GM18498 (cell line): ENCODE data around the gene SNRNP200.
"Not testable (repeated sequence)": the region's sequence is repeated elsewhere in the genome, so short reads cannot be mapped to it uniquely, and the experiment has no call there.

Experiments
- ATAC-seq: cut with Tn5 transposase; IDR thresholded peaks from one replicate; pipeline ENCODE4 v1.9.1; 2021; ENCODE audit warnings: mild to moderate bottlenecking, moderate library complexity; ENCODE audit not compliant: unreplicated experiment

SNRNP200 gene

DNA sequence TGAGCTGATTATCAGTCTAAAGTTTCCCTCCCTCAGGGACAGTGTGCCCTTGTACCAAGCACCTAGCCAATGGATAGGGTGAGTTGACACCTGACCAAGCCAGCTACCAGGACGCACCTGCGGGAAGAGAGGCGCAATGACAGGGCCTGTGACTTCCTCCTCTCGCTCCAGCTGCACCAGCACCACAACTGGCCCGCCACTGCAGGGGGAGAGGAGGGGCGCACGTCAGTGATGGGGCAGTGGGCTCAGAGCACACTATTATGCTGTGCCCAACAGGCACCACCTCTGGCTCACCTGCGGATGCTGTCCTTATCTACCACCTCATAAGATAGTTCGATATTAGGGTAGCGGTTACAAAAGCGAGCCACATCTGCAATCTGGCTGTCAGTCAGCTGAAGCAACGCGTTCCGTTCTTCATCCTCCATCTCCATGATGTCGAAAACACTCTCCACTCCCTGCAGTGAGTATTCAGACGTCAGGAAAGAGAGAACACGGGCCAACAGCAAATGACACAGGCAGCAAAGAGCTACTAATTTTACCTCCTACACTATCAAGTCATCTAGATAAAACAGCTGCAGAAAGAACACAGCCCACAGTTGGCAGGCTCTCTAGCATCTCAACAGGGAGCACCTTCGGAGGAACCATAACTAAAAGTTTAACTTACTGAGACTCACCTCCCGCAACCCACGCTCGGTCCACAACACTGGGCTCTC is 28.4 kb downstream of the SNRNP200 start:
- ATAC-seq = no peak

DNA sequence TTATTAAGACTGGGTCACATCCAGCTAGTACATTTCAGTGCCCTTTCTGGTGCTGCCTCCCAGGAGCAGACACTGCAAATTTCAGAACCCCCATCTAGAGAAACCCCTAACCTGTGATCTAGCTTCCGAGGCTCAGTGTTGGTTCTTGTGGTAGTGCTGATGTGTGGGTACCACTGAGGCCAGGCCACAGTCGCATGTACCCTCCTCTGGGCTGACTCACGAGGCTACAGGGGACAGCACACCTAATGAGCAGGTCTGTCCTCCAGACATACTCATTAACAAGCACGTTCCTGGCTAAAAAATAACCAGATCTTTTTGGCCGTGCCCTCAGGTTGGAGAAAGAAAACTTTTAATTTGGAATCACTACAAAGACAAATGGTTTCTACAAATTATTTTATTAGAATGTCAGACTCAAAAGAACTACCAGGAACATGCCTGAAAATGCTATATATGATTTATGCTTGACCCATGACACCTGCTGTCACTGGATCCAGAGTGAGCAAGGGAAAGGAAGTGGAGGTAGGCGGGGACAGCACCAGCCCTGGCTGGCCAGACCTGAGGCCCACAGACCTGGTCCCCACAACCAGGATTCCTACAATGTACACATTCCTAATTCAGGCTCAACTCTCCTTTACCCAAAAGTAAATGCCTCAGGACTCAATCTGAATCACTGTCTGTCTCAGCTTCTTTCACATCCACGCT is 30.8 kb downstream of the SNRNP200 start:
- ATAC-seq = no peak

DNA sequence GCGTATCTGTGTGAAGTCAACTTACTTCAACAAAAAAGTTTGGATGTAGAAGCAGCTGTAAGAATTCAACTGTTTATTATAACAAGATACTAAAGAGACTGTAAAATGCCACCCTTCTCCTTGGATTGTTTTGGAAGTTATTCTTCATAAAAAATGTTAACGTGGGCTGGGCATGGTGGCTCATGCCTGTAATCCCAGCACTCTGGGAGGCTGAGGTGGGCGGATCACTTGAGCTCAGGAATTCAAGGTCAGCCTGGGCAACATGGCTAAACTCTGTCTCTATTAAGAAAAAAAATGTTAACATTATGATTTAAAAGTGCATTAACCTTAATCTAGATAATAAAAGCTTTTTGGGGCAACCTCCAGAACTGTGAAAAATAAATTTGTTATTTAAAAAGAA is 31.6 kb downstream of the SNRNP200 start:
- ATAC-seq = no peak

DNA sequence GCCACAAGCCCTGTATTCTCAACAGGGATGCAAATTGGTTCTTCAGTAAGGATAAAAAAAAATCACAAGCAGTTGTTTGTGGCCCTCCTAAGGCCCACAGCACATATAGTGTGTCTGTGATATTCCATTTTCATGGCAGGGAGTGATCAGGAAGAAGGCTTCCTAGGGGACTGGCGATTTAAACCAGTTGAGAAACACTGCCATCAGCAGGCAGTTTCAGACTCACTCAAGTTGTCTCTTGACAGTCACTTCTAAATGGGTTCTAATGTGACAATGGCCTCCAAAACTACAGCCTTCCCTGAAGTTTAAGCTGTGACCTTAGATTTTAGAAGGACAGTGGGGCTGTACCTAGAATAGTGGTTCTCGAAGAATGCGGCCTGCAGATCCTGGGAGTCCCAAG is 33.4 kb downstream of the SNRNP200 start:
- no peak for ATAC-seq

DNA sequence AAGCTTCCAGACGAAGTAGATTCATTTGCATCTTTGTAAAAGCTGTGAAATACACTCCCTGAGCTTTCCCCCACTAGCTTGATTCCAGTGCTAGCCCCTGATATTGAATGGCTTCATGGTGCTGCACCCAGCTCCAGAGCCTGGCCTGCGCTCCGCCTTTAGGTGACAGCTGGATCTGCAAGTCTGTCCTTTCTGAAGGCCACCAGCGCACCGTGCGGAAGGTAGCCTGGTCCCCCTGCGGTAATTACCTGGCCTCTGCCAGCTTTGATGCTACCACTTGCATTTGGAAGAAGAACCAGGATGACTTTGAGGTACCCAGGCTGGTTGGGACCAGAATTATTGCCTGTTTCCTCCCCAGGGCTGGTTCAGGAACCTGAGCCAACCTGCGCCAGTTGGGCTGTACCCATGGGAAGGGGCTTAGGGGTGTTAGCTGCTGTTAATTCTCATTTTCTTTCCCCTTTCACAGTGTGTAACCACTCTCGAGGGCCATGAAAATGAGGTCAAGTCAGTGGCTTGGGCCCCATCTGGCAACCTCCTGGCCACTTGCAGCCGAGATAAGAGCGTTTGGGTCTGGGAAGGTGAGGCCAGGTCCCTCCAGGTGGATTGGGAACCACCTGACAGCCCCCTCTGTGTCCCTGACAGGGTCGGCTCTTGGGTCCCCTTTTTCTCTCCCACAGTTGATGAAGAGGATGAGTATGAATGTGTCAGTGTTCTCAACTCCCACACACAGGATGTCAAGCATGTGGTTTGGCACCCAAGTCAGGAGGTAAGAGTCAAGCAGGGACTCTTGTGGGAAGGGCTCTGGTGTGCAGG is 38.0 kb downstream of the SNRNP200 start:
- ATAC-seq = no peak

DNA sequence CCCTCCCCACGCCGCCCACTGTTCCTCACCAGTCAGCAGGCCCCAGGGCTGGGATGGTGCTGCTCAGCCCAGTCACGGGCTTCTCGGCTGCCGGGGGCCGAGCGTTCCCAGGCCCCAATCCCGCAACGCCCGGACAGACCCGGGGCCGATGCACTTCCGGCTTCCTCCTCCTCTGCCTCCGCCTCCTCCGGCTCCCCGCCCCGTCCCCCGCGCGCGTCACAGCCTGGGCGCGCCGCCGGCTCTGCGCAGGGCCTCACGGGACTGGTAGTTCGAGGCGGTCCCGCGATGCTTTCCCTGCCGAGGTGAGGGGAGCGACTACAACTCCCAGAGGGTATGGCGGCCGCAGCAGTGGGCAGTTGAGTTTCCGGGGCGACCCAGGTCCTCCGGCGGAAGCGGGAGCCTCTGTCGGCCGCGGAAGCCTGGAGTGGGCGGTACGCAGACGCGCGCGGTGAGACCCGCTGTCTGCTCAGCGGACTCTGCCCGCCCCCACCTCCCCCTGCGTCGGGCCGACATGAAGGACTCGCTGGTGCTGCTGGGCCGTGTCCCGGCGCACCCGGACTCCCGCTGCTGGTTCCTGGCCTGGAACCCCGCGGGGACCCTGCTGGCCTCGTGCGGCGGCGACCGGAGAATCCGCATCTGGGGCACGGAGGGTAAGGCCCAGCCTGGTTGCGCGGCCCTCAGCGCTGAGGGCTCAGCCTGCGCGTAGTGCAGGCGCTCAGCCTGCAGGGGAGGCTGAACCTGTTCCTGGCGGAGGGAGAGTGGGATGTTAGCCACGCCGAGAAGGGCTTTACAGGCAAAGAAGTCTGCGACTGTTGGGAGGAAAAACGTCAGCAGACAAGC is 39.3 kb downstream of the SNRNP200 start, which contains the start of the genes CIAO1 and TMEM127:
TSS of gene CIAO1 (plus strand) at position 386 of the 840 bp plus-strand sequence. CDS start at position 512, 126 bp downstream.
TSS of gene TMEM127 (minus strand) at position 158 of the 840 bp plus-strand sequence. CDS start 616 bp downstream, outside the sequence.
- ATAC-seq = peak; percentile 94

DNA sequence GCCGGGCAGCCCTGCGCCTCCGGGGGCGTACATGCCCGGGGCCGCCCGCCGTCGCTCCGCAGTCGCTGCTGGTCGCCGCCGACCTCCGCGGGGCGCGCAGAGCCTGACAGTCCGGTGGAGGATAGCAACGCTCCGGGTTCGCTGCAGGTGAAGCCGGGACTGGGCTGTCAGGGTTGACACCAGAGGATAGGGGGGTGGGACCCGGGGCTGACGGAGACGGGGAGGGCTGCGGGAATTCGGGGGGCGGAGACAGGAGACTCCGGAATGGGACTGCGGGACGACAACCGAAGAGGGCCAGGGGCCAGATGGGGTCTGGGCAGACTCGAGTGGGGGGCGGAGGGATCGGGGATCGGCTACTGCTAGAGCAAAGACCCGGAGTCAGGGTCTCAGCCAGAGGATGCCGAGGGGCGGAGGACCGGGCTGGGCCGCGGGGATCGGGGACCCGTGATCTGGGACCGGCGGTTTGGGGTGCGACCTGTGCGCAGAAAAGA is 40.0 kb downstream of the SNRNP200 start:
- peak; percentile 11 for ATAC-seq

DNA sequence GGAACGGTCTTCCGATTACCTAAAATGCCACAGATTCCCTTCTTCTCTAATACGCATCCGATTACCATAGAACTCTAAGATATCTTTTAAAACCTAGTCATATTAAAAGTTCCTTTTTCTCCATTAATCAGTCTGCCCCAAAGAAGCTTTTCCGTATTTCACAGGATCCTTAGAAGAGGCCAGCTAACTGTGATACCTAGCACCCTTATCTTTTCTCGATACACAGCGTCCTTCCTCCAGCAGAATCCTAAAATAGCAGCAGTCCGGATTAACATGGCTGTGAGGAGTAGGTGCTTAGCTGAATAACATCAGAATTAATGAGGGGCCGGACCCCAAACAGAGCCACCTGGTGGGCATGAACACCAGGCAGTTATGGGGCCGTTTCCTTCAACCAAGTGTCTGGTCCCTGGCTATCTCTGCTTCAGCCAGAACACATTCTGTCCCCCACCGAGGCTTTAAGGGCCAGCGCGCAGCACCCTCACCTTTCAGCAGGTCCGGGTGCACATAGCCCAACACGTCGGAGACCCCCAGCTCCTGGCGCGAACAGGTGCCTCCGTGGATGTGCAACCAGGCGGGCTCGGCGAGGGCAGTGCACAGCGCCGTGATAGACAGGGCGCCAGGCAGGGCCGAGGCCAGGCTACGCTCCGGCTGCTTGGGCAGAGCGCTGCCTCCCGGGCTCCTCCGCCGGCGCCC is 40.5 kb downstream of the SNRNP200 start:
- ATAC-seq = peak; percentile 8

DNA sequence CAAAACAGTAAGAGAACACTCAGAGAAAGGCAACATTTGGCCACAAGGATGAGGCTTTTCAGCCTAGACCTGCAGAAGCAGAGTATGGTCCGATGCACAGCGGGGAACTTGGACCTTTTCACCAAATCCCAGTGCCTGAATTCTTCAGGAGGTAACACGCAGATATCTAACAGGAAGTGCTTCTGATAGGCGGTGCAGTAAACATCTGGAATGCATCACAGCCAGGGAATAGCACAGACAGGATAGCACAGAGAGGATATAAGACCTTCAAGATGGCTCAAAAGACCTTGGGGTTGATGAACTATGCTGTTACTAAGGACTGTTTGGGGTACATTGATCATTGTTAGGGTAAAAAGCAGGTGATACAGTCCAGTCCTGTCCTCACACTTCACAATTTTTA is 41.3 kb downstream of the SNRNP200 start:
- ATAC-seq = no peak

DNA sequence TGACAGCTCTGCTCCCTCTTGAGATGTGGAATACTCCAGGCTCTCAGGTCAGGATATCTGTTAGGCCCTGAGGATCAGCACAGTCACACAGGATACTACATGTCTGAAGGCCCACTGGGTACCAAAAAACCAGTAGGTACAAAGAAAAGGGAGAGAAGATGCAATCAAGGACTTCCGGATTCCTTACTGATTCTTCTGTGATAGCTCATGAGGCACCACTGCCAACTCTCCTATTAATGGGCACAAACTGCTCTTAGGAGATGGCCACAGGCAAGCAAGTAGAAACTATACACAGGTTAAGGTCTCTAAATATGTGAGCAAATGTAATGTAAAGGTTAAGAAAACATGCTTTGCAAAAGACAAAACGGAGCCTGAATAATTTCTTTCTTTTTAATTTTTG is 43.0 kb downstream of the SNRNP200 start:
- no peak for ATAC-seq

DNA sequence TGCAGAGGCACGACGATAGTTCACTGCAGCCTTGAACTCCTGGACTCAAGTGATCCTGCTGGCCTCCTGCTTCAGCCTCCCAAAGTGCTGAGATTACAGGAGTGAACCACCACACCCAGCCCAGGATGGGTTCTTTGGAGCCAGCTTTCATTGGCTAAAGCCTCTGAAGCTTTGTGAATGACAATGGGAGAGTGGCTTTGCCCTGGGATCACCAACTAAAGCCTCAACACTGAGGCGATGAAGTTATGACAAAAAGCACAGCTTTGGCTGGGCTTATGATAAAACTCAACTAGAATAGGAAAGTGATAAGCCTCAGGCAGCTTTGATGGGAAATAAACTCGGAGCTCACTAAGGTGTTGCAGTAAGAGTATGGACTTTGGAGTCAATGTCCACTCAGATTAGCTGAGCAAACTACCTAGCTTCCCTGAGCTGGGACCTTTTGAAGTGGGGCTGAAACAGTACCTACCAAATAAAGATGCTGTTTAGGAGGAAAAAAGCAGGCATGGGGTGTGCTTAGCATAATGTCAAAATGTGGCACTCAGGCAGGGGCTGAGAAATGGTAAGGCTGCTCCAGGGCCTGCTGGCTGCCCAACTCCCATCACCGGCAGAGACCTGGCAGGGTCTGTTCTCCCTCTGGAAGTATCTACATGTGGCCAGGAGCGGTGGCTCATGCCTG is 43.9 kb downstream of the SNRNP200 start:
- ATAC-seq = no peak

DNA sequence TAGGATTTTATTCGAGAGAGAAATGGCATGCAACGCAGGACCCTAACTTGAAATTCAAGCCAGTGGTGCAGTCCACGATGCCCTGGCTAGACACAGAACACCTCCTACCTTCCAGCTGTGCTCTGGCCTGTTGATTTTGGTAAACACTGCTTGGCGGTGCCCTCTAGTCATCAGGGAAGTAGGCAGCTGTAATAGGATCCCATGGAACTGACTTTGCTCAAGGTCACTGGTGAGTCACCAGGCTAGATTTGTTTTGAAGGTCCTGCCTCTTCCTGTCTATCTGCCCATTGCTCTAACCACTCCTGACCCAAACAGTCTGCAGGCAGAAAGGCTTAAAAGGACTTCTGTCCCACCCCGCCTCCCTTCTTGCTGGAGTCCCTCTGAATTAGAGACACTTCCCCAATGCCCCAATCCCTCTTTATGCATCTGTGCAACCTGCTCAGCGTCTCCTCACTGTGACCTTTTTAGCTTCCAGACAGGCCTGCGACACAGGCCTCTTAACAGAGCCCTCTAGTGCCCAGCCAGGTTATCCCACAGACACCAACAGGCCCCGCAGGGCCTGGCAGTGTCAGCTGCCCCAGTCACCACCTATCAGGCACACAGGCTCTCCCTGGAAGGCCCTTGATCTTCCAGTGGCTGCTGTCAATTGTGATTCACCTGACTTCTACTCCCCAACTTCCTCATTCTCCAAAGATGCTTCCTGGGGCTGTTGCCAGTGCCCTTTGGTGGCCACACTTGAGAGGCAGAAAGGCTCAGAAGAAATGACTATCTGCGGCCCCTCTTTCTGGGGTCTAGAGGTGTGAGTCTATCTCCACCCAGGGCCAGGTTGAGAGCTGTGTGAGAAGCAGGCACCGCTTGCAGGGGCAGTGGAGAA is 44.7 kb downstream of the SNRNP200 start:
- no peak for ATAC-seq

DNA sequence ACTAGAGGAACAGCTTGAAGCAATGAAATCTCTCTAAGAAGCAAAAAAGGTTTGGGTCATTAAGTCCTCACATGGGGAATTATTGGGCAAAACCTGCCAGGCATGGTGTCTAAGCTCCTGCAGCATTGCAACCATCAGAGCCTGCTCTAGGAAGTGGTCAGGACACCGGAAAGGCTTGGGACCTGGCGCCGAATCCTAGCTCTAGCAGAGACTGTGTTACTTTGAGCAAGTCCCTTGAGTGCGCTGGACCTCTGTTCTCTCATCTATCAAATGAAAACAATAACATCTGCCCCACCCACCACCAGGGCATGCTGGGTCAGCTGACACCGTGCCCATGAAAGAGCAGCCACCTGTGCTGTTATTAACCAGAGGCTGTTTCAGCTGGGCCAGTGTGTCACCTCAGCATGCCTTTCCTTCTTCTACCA is 45.8 kb downstream of the SNRNP200 start:
- no peak for ATAC-seq

DNA sequence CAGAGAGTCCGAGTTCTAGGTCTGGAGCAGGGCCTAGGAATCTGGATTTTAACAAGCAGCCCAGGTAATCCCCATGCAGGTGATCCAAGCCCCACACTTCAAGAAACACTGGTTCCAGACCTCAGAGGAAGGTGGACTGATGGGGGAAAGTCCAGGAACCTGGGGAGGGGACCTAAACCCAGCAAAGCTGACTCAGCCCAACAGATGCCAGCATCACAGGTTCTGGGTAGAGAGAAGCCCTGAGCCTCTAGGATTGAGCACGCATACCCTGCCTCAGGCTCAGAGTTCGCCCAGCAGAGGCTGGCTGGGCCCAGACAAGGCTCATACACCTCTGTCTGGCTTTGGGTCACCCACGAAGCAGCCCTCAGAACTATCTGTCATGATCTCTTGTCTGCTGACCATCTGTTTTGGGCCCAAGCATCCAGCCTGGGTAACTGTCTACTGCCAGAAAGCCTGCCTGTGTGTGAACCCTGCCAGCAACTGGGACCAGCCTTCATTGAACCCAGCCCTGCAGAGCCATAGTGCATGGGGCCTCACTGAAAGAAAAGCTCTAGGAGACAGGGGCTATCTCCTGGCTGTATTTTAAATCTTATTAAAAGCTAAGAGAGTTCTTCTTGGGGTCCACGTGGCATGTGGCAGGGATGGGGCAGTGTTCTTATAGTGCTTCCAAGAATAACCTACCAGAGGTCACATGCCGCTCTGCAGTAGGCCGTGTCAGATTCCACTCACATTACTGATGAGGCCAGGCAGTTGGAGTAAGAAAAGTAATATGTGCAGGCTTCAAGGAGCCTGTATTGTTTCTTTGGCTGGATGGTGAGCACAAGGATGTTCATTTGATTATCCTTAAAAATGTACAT is 47.0 kb downstream of the SNRNP200 start:
- ATAC-seq = no peak

DNA sequence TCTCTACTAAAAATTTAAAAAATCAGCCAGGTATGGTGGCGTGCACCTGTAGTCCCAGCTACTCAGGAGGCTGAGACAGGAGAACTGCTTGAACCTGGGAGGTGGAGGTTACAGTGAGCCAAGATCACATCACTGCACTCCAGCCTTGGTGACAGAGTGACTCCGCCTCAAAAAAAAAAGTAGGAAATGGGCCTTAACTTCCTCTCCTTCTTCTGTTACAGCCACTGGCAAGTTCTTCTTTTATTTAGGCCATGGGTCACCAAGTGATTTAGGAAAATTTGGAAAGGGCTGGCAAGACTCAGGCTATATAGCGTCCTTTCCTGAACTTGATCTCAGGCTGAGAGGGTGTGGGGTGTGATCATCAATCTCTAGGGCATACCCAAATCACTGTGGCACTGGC is 47.6 kb downstream of the SNRNP200 start:
- ATAC-seq = not testable (repeated sequence)

DNA sequence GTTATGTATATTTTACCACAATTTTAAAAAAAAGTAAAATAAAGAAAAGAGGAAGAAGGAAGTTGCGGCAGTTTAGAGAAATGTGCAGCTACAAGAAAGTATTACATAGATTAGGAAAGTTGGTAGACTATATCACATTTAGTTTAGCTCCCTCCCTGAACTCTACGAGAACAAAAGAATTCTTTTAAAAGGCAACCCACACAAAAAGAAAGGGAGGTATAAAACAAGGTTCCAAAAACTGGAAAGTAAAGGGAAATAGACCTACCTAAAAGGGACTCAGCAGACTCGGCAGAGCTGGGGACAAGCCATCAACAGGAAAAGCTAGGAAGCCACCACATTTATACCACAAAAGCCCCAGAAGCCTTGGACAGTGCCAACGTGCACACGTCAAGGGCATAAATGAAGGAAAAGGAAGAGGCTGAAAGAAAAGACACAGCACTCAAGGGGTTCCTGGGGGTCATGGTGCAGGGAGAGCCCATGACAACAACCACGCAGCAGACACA is 48.7 kb downstream of the SNRNP200 start:
- ATAC-seq = no peak

DNA sequence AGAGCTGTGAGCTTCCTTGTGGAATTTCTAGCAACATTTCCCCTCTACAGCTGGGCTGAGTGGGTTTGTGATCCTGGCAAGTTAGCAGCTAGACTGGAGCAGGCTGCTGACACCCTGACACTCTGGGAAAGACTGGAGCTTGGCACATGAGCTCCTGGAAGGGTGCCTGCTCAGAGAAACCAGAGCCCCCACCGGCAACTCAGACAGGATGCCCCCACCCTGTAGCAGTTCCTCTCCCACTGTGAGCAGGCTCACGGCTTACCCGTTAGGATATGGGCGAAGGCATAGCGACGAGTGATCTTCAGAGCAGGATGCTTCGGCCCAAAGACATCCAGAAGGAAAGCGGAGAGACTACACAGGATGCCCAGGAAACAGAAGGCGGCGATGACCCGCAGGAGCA is 50.8 kb downstream of the SNRNP200 start:
- ATAC-seq = no peak
